ENCODE data around the gene NACC2.

Gene NACC2

DNA sequence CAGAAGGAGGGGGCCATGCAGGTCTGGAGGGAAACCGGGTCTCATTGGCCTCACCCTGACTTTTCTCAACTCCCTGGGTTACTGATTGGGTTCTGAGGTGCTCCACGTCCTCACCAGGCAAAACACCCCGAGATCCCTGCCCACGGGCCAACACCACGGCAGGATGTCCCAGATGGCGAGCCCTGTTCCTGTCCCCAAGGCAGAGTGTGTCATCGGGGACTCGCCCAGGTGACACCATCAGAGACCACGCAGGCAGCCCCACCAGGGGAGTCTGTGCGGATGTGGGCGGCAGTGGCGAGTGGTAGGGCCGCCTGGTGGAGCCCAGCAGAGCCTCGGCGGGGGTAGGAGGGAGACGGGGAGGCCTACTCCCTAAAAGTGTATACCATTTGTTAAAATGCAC, 74.9 kb downstream of the NACC2 start:
- DNase-seq, result no peak

DNA sequence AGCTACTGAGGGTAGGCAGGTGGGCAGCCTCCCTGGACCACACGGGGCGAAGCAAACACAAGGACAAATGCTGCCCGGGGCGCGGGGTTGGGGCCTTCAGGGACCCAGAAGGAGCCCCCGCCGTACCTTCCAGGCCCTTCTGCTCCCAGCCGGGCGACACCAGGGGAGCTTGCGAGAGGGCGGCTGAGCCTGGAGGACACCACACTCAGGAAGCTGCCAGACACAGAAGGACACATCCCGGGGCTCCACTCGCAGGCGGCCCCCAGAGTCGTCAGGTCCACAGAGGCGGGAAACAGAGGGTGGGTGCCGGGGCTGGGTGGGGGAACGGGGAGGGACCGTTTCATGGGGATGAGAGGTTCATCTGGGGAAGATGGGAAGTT, 75.4 kb downstream of the NACC2 start:
- DNase-seq, result no peak

DNA sequence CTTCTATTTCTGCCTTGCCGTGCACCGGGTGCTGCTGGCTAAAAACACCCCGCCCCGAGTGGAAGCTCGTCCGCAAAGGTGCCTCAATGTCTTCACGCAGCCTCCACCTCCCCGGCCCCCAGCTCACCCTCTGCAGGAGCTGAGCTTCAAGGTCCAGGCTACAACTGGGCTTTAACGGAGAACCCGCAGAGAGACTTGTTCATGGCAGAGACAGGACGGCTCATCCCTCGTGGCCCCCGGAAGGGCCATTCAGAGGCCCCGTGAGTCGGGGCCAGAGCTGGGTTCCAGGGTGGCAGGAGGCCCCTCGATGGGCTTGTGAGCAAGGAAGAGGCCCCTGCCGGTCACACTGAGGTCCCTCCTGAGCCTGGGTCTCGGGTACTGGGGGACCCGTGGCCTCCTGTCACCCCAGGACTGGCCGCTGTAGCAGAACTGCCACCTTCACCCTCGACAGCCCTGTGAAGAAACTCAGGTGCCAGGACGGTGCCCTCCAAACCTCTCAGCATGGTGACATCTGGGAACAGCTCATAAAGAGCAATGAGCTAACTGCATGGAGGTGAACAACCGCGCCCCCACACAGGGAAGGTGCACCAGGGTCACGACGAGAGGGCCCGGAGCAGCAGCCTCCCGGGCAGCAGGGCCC, 75.9 kb downstream of the NACC2 start:
- no peak for DNase-seq

DNA sequence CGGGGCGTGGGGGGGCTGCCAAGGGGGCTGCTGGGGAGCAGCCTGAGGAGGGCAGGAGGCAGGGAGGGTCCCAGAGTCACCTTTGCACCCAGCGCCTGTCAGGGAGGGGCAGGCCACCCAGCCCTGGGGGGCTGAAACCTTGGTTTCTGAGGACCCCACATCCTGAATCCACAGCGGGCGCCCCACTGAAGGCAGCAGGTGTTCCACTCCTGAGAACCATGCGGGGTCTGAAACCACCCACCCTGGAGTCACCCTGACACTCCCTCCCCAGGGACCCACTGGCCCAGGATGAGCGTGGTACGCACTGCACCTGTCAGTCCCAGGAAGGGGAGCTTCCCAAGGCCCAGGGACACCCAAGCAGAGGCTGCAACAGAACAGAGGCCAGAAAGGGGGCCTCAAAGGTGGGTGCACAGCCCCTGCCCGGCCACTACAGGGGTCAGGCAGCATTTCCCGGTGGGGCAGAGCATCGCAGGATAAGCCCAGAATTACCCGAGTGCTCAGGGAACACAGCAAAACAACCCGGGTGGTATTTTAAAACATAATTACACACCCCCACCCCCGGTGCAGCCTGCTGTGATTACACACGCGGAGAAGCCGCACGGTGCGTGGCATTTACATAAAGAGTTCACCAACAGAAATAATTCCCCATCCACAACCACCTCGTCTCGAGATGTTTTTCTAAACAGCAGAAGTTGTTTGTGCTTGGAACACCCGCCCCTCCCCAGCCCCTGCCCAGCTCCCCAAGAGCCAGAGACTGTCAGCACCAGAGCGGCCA, 76.6 kb downstream of the NACC2 start:
- no peak for DNase-seq

DNA sequence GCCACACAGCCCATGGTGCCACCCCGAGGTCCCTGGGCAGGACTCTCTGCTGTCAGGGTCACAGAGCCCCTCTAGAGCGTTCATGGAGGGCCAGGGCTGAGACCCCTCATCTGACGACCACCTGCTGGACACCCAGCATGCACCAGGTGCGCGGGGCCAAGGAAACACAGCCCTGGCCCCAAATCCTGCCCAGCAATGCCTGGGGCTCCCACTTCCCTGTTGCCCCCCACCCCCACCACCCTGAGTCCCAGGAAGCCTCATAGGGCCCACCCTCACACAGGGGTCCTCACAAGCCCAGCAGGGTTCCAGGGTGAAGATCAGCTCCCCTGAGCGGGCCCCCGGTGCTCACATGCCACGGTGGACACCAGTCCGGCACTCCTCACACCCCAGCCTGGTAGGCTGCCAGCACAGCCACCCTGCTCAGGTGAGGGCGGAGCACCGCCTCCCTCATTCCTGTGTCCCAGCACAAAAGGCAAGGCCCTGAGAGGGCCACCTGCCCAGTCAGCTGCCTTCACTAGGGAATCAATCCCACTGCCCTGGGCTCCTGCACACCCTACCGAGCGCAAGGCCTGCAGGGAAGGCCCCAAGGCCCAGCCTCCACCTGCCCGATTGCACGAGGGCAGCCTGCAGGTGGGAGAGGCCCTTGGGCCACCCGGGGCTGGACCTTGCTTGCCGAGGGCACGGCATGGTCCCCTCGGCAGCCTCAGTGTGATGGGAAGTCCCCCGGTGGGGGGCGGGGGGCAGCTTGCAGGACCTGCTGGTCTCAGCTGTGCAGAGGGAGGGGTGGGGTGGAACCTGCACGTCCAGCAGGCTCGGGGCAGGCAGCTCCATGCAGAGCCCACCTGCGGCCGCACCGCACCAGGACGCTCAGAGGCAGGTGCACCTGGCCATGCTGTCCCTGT, 77.5 kb downstream of the NACC2 start:
- DNase-seq, result no peak

DNA sequence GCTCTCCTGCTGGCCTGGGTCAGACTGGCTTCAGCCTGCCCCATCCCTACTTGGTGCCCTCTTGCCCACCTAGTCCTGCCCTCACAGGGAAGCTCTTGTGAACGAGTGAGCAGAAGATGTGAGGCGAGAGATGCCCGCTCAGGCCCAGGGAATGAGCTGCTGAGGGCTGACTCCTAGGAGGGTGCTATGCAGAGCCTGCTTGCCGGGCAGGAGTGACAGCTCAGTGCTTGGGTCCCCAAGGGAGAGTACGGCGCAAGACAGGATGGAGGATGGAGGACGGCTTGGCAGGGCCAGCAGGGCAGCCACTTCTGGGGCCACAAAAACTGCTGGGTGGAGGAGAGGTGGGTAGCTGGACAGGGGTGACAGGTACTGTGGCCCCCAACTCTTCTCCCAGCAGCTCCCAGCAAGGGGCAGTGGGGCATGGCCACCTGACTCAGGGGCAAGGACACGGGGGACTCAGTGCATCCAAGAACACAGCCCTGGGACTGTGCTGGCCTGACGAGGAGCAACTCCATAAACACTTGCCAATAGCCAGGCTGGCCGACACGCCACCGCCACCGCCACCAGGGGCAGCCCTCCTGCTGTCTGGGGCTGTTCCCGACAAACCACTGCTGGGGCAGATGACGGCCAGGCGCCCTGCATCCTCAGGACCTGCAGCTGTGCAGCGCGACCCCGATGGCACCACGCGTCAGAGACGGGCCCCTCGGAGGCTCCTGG, 78.4 kb downstream of the NACC2 start:
- no peak for DNase-seq

DNA sequence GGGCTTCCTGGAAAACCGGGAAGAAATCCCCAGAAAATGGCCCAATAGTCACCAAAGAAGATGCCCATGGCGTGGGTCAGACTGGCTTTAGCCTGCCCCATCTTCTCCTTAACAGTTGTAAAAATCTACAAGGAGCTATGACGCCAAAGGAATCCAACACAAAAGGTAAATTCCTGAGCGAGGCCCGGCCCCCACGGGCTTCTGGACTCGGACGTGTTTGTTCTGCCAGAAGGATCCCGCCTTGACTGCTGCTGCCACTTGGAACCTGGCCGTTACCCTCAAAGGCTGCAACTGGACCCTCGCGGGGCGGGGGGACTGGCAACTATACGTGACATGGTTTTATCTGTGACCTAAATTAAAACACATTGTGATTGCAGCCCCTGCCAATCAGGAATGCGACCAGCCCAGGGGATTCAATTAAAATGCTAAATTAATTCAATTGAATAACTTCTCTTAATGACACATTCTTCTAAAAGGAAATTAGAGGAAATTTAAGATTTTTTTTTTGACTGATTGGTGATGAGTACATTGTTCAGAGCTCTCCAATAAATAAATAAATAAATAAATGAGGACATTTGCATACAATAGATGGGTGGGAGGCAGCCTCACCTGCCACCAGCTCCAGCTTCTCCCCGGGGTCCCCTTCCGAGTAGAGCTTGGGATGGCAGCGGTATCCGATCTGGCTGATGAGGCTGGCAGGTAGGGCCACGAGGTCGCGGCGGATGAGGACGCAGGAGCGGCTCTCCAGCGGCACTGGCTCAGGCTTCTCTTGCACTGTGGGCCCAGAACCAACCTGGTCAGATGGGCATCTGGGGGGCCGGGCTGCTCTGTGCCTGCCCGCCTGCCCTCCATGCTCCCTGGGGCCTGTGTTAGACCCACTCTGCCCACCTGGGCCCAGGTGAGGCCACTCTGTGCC, 79.2 kb downstream of the NACC2 start:
- no peak for DNase-seq

DNA sequence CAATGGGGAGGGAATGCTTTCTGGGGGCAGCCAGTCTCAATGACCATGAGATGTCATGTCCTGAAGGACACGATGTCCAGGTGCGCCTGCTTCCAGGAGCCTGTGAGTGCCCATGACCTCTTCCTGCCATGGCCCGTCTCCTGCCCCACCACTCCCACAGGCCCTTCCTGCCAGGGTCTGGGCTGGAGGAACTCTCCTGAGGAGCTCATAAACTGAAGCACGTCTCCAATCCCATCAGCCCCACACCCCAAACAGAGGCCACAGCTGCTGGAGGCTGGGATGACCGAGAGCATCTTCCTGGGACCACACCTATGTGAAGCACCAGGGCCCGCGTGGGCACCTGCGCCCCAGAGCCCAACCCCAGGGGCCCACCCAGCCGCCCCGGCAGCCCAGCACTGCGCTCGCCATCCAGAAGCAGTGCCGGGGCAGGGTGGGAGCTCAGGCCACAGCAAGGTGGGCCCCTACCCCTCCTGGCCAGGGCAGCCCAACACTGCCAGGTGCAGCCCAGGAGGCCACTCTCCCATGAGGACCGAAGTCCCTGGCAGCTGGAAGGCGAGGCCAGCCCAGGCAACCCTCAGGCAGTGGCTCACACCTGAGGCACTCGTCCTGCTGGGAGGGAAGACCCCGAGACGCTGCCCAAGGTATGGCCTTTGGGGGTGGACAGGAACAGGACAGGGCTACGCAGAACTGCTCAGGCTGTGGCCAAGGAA, 80.0 kb downstream of the NACC2 start:
- no peak for DNase-seq

DNA sequence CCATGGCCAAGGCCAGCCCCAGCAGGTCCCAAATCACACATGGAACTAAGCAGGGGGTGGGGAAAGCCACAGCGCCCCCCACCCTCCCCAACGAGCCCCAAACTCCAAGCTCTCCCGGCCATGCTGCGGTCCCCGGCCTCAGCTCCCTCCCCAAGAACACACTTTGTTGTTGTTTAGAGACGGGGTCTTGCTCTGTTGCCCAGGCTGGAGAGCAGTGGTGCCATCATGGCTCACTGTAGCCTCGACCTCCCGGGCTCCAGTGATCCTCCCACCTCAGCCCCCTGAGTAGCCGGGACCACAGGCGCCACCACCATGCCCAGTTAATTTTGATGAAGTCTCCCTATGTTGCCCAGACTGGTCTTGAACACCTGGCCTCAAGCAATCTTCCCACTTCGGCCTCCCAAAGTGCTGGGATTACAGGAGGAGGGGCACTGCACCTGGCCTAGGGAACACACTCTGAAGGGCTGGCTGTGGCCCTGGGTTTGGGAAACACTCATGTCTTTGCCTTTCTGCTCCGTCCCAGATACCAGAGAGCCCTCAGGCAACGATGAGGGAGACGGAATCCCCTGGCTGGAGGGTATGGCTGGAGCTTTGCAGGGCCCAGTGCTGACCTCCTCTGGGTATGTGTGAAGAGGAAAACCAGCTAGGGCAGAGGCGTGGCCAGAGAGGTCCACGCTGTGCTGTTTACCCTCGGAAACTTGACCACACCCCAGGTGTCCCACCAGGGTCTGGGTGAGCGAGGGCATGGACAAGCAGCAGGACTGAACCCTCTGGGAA, 80.8 kb downstream of the NACC2 start:
- DNase-seq, result no peak

DNA sequence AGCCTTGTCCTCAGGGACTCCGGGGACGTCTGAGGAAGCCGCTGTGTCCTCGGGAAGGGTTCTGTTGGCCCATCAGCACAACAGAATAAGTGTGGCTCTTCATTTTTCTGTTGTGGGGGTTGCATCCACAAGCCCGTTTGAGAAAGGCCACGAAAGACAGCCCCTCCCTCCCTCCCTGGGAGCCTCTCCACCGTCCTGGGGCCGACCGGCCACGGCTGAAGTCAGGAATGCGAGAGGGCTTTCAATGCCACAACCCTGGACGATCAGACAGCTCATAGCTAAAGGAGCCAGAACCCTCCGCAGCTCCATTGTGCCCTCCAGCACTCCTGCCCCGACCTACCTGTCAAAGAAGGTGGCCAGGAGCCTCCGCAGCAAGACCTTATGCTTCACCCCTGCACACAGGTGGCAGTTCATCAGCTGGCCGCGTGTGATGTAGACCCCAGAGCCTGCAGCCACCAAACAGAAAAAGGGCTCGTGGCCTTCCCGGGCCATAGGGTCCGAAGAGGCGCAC, 81.5 kb downstream of the NACC2 start:
- DNase-seq, result no peak

DNA sequence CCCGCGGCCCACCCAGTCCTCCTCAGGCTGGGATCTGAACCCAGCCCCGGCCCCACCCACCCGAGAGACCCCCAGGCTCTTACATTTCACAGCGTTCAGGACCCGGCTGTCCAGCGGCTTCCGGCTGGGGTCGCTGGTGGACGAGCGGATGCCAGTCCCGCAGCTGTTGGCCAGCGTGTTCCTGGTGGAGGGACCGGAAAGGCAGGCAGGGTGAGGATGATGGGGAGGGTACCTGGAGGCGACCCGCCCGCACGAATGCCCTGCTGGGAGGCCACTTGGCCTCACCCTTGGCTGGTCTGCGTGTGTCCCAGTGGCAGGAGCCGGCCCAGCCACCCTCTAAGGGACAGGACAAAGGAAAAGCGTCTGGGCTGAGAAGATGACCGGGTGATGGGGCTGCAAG, 82.0 kb downstream of the NACC2 start:
- no peak for DNase-seq

DNA sequence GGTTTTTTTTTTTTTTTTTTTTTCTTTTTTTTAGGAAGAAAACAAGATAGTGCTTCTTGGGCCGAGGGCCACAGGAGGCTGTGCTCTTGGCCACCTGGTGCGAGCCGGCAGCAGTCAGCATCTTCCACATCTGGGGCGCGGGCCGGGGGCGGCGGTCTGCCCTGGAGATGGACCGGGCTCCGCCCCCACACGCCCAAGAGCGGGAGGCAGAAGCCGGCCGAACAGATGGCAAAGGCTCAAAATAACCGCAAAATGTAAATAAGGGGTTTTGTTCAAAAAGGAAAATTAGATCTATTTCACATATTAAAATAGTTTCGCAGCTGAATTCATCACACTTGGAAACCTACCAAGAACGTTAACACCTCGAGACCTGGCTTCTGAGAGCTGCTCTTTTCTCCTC, 82.4 kb downstream of the NACC2 start:
- no peak for DNase-seq

DNA sequence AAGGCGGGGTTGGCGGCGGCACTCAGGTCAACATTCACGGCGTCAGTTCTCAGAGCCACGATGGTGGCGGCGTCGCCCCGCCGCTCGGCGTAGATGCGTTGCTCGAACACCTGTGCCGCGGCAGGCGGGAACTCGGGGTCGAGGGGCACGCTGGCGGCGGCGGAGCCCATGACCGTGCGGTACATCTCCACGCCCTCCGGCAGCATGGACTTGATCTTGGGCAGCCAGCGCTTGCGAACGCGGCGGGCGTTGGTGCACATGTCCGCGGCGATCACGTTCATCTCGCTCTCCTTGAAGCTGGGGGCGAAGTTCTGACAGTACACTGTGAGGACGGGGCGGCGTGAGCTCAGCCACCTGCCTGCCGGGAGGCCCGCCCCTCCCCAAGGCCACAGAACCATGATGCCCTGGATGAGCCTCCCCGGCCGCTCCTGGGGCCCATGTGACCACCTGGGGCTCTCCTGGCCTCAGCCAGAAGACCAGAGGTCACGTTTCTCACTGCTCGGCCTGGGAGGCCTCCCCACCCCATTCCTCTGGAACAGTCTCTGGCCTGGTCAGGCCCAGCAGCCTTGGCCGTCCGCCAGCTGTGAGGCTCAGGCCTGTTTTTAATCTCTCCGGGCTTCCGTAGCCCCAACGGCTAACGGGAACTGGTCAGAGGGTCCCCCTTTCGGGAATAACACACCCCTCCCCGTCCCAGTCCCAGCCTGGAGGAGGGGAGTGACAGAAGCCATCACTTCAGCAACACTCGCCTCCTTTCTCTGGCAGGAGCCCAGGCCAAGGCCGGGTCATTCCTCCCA, 83.2 kb downstream of the NACC2 start:
- DNase-seq, result no peak

DNA sequence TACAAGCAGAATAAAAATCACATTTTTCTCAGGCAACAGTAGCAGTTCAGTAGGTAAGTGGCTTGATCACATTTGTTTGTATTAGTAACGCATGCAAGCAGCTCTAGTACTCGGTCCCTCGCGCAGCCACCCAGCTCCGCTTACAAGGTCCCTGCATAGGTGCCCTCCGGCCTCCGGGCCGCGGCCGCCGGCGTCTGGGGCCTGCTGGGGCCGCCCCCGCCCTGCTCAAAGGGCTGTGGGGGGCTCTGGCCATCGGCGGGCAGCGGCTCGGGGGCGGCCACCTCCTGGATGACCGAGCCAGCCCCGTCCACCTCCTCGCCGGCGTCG, 83.8 kb downstream of the NACC2 start:
- DNase-seq, result no peak

DNA sequence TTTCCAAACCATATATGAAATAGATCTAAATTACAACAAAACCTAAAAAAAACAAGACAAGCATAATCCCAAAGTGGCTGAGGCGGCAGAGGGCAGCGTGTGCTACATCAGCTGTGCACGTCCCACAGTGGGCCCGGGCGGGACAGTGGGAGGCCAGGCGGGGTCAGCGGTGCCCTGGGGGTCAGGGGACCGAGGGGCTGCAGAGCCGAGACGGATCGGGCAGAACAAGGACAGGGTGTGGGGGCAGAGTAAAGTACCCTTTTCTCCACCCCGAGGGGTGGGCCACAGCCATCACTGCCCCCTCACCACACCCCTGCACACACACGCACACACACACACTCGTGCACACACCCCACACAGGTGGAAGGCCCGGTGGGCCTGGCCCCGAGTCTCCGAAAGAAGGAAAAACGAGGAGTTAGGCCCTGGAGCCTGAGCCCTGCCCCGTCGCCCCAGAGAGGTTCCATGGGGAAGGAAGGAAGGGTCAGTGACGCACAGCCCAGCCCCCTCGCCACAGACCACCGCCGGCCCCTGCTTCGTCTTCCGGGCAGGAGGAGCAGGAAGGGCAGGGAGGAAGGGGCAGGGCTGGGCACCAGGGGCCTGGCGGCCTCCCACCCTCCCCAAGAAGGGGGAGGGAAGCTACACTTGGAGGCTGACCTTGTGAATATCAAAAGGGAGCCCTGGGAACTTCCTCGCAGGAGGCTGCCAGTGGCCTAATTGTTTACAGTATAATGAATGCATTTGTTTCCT, 84.3 kb downstream of the NACC2 start:
- DNase-seq, result no peak

DNA sequence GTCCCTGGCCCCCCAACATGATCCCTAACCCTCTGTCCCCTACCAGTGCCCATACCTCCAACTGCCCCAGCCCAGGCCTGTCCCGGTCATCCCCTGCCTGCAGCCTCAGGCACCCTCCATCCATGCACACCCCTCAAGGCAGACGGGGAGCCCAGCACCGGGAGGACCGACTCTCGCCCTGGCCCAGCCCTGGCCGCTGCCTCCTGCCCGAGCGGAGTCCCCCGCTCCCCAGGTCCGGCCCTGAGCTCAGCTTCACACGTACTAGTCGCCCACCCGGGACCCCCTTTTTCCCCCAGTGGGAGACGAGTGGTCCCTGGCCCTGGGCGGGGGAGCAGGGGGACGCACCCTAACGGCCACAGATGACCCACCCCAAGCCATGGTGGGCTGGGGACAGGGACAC, 84.9 kb downstream of the NACC2 start:
- no peak for DNase-seq

DNA sequence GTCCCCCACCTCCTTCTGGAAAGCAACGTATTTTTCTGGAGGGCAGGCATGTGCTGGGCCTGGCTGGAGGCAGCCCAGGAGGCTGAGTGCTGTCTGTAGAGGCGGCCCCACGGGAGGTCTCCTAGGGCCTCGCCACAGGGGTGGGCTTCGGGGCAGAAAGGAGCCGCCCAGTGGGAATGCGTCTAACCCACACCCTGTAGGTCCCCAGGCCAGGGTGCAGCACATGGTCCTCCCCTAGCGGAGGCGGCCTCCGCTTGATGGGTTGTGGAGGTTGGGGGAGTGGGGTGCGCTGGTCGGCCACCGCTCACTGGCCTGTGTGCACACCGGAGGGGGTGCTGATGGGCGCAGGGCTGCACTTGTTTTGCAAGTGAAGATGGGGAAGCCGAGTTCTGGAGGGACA, 85.6 kb downstream of the NACC2 start:
- DNase-seq, result no peak

DNA sequence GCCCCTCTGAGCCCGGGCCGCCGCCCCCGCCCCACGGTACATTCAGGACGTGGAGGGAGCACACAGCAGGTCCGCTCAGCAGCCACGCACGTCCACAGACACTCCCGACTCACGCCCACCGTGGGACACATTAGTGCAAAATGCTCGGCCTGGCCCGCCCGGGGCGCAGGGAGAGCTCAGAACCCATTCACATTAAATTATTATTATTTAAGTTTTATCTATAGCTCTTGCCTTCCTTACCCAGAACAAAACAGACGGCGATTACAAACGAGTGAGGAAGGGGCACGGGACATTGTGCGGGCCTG, 86.4 kb downstream of the NACC2 start:
- DNase-seq, result no peak

Data from activated naive CD4-positive, alpha-beta T cell treated with Interleukin-2 at 50 U/mL for 16 hours (primary cell).